ENCODE results near the gene ITPRIP. TPM values are rescaled to one million over a fixed set of nuclear protein-coding genes. Genes with fewer than 3 reads are reported as not detected.

The ITPRIP gene
- total RNA-seq, 1 donor from 2014 or later, result 14.5 TPM

DNA sequence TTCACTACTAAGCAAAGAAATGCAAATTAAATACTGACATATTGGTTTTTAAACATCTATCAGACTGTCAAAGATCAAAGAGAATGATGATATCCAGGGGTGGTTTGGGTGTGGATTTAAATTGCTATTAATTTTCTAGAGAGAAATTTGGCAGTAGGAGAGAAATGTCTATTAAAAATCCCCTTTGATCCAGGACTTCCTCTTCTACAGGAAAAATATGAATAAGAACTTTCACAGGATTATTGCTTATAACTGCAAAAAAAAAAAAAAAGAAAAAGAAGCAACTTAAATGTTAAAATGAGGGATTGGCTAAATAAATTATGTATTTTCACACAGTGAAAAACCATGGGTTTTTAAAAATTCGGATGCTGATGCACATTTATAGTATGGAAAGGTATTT lies 36.3 kb upstream of the ITPRIP start:
- Mint-ChIP-seq H3K4me1 (ENCODE audit: low read depth) (no peaks in the 10 kb centered on the region), H3K4me3 (ENCODE audit: unreplicated experiment) (no peak overlapping the region), H3K36me3 (ENCODE audit: low read depth) (no peaks in the 10 kb centered on the region), H3K27me3 (ENCODE audit: low read depth) (peaks cover 30% of the 10 kb centered on the region), H3K9me3 (ENCODE audit: low read depth) (peaks cover 10% of the 10 kb centered on the region), H3K27ac (ENCODE audit: unreplicated experiment) (no peak overlapping the region)
- TF ChIP-seq, protein P1, sequence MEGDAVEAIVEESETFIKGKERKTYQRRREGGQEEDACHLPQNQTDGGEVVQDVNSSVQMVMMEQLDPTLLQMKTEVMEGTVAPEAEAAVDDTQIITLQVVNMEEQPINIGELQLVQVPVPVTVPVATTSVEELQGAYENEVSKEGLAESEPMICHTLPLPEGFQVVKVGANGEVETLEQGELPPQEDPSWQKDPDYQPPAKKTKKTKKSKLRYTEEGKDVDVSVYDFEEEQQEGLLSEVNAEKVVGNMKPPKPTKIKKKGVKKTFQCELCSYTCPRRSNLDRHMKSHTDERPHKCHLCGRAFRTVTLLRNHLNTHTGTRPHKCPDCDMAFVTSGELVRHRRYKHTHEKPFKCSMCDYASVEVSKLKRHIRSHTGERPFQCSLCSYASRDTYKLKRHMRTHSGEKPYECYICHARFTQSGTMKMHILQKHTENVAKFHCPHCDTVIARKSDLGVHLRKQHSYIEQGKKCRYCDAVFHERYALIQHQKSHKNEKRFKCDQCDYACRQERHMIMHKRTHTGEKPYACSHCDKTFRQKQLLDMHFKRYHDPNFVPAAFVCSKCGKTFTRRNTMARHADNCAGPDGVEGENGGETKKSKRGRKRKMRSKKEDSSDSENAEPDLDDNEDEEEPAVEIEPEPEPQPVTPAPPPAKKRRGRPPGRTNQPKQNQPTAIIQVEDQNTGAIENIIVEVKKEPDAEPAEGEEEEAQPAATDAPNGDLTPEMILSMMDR (IDR thresholded peaks at IDR 0.05), result no peak
- no peak for DNase-seq (ENCODE audit: low spot score)

DNA sequence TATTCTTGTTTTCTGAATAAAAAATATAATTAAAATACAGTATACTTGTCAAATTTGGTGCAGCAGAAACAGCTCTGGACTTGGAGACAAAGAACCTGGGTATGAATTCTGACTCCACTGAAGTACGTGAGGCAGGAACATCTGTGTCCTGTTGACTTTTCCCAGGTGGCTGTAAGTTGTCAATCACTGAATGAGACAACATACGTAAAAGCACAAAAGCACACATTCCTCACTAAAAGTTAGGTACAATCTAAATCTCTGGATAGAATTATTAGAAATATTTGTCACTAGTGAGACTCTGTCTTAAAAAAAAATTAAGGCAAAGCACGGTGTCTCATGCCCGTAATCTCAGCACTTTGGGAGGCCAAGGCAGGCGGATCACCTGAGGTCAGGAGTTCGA lies 33.5 kb upstream of the ITPRIP start:
- H3K27ac Mint-ChIP-seq (ENCODE audit: unreplicated experiment), result no peak overlapping the region
- no peaks in the 10 kb centered on the region for H3K36me3 Mint-ChIP-seq (ENCODE audit: low read depth)
- no peak for DNase-seq (ENCODE audit: low spot score)
- H3K4me1 Mint-ChIP-seq (ENCODE audit: low read depth), result no peaks in the 10 kb centered on the region
- H3K9me3 Mint-ChIP-seq (ENCODE audit: low read depth), result peaks cover 10% of the 10 kb centered on the region
- H3K4me3 Mint-ChIP-seq (ENCODE audit: unreplicated experiment), result no peak overlapping the region
- TF ChIP-seq, protein P1 (IDR thresholded peaks at IDR 0.05), result no peak
- H3K27me3 Mint-ChIP-seq (ENCODE audit: low read depth), result peaks cover 25% of the 10 kb centered on the region

DNA sequence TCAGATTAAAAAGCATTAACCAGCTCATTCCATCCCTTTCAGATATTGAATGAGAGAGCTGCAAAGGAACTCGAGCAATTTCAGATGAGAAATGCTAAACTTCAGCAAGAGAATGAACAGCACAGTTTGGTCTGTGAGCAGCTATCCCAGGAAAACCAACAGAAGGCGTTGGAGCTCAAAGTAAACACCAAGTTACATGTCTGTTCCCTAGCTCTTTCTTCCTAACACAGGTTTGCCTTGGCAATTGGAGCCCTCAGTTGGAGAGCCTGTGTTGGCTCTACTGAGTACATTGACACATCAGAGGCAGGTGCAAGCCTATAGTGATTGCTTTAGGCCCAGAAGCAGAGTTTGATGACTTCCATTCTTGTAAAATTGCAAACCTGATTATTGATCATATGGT lies 30.1 kb upstream of the ITPRIP start:
- no peaks in the 10 kb centered on the region for H3K36me3 Mint-ChIP-seq (ENCODE audit: low read depth)
- DNase-seq (ENCODE audit: low spot score), result no peak
- H3K27ac Mint-ChIP-seq (ENCODE audit: unreplicated experiment), result no peak overlapping the region
- H3K4me3 Mint-ChIP-seq (ENCODE audit: unreplicated experiment), result no peak overlapping the region
- H3K4me1 Mint-ChIP-seq (ENCODE audit: low read depth), result no peaks in the 10 kb centered on the region
- peaks cover 32% of the 10 kb centered on the region for H3K27me3 Mint-ChIP-seq (ENCODE audit: low read depth)
- H3K9me3 Mint-ChIP-seq (ENCODE audit: low read depth), result peaks cover 10% of the 10 kb centered on the region
- TF ChIP-seq, protein P1 (IDR thresholded peaks at IDR 0.05), result no peak

DNA sequence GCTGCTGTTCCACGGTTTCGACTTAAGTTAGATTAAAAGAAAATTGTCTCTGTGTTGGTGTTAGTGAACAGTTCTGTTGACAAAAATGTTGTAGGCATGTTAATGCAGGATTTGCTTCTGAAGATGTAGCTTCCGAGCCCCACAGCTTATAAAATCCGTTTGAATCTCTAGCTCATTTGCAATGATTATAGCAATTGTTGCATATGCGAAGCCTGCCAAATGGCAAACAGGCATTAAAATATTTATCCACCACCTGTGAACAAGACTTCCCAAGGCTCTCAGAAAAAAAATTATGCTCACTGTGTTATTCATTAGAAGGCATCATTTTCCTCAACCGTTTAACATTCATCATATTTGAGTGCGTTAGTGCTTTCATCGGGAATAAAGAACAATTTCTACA lies 29.6 kb upstream of the ITPRIP start:
- H3K9me3 Mint-ChIP-seq (ENCODE audit: low read depth), result peaks cover 10% of the 10 kb centered on the region
- H3K27ac Mint-ChIP-seq (ENCODE audit: unreplicated experiment), result no peak overlapping the region
- peaks cover 34% of the 10 kb centered on the region for H3K27me3 Mint-ChIP-seq (ENCODE audit: low read depth)
- TF ChIP-seq, protein P1 (IDR thresholded peaks at IDR 0.05), result no peak
- no peaks in the 10 kb centered on the region for H3K4me1 Mint-ChIP-seq (ENCODE audit: low read depth)
- H3K4me3 Mint-ChIP-seq (ENCODE audit: unreplicated experiment), result no peak overlapping the region
- H3K36me3 Mint-ChIP-seq (ENCODE audit: low read depth), result no peaks in the 10 kb centered on the region
- no peak for DNase-seq (ENCODE audit: low spot score)

DNA sequence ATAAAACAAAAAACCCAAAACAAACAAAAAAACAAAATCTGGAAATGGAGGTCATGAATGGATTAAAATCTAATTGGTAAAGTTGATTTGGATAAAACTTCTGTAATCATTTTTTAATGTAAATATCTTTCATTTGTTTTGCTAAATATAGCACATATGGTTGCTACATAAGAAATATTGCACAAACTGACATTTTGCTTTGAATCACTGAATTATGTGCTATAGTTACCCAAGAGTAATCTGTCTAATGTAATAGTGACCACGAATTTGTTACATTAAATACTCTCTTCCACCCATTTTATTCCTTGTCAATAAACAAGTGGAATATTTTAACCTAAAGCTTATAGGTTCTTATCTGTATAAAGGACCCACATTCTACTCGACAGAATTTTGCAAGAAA lies 21.5 kb upstream of the ITPRIP start:
- Mint-ChIP-seq H3K4me1 (ENCODE audit: low read depth) (no peaks in the 10 kb centered on the region), H3K36me3 (ENCODE audit: low read depth) (no peaks in the 10 kb centered on the region), H3K27ac (ENCODE audit: unreplicated experiment) (no peak overlapping the region), H3K27me3 (ENCODE audit: low read depth) (peaks cover 27% of the 10 kb centered on the region), H3K9me3 (ENCODE audit: low read depth) (peaks cover 10% of the 10 kb centered on the region), H3K4me3 (ENCODE audit: unreplicated experiment) (no peak overlapping the region)
- TF ChIP-seq, protein P1 (IDR thresholded peaks at IDR 0.05), result no peak
- DNase-seq (ENCODE audit: low spot score), result no peak

All from chondrocyte (in vitro differentiated cells).